Panc1 (cell line): ENCODE measurements around the gene ZNF428.

Source experiments
- POLR2AphosphoS5 ChIP-seq: IDR thresholded peaks from 2 replicates; pipeline ENCODE4 v1.6.1; 2012; ENCODE audit warnings: mild to moderate bottlenecking, low read depth, low read length, moderate library complexity
- SIN3A ChIP-seq: IDR thresholded peaks from 2 replicates; pipeline ENCODE4 v1.6.1; 2012; ENCODE audit warnings: low read depth, mild to moderate bottlenecking, low read length, moderate library complexity, borderline replicate concordance; ENCODE audit not compliant: insufficient read depth
- TCF7L2 ChIP-seq: IDR thresholded peaks from 2 replicates; pipeline ENCODE4 v1.6.1; 2011; ENCODE audit warnings: mild to moderate bottlenecking, low read depth, low read length, inconsistent platforms
- TF ChIP-seq, protein P1 (sequence below): fragments of 450-650 bp; IDR thresholded peaks from 2 replicates; pipeline ENCODE4 v1.5.1; 2017; ENCODE audit warnings: mild to moderate bottlenecking
- TF ChIP-seq, protein P2 (sequence below), 2 experiments: IDR thresholded peaks; 2 replicates each; pipeline ENCODE4 v1.6.1; 2011 to 2012; ENCODE audit warnings: low read depth in 2 of 2, control low read depth in 1 of 2, low read length in 1 of 2, mild to moderate bottlenecking in 1 of 2, moderate library complexity in 1 of 2; ENCODE audit not compliant: insufficient read depth in 1 of 2

DNA sequence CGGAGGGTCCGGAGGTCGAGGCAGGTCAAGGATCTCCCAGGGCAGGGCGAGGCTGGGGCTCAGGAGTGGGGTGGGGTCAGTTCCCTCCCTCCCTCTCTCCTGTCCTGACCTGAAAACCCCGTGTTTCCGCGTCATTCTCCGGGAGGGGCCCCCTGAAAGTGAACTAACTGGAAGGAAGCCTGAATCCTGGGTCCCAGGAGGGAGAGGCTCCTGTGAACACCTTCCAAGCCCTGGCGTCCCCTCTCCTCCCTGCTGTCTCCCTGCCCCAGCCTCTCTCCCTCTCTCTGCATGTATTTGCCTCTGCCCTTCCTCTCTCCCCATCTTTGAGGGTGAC lies 21.0 kb upstream of the ZNF428 start:
- TF ChIP-seq, protein P1, sequence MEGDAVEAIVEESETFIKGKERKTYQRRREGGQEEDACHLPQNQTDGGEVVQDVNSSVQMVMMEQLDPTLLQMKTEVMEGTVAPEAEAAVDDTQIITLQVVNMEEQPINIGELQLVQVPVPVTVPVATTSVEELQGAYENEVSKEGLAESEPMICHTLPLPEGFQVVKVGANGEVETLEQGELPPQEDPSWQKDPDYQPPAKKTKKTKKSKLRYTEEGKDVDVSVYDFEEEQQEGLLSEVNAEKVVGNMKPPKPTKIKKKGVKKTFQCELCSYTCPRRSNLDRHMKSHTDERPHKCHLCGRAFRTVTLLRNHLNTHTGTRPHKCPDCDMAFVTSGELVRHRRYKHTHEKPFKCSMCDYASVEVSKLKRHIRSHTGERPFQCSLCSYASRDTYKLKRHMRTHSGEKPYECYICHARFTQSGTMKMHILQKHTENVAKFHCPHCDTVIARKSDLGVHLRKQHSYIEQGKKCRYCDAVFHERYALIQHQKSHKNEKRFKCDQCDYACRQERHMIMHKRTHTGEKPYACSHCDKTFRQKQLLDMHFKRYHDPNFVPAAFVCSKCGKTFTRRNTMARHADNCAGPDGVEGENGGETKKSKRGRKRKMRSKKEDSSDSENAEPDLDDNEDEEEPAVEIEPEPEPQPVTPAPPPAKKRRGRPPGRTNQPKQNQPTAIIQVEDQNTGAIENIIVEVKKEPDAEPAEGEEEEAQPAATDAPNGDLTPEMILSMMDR, result no peak
- TF ChIP-seq POLR2AphosphoS5 (no peak), SIN3A (no peak), TCF7L2 (no peak)
- TF ChIP-seq, protein P2, sequence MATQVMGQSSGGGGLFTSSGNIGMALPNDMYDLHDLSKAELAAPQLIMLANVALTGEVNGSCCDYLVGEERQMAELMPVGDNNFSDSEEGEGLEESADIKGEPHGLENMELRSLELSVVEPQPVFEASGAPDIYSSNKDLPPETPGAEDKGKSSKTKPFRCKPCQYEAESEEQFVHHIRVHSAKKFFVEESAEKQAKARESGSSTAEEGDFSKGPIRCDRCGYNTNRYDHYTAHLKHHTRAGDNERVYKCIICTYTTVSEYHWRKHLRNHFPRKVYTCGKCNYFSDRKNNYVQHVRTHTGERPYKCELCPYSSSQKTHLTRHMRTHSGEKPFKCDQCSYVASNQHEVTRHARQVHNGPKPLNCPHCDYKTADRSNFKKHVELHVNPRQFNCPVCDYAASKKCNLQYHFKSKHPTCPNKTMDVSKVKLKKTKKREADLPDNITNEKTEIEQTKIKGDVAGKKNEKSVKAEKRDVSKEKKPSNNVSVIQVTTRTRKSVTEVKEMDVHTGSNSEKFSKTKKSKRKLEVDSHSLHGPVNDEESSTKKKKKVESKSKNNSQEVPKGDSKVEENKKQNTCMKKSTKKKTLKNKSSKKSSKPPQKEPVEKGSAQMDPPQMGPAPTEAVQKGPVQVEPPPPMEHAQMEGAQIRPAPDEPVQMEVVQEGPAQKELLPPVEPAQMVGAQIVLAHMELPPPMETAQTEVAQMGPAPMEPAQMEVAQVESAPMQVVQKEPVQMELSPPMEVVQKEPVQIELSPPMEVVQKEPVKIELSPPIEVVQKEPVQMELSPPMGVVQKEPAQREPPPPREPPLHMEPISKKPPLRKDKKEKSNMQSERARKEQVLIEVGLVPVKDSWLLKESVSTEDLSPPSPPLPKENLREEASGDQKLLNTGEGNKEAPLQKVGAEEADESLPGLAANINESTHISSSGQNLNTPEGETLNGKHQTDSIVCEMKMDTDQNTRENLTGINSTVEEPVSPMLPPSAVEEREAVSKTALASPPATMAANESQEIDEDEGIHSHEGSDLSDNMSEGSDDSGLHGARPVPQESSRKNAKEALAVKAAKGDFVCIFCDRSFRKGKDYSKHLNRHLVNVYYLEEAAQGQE (IDR thresholded peaks at IDR 0.05; ENCODE audit: insufficient read depth in 1 of 2, low read depth in 2 of 2, low read length in 1 of 2), result no peak
